NB4 (cell line): Measurements from ENCODE around the gene CDHR2.

Experiments used
- CTCF ChIP-seq: IDR thresholded peaks from one replicate; pipeline ENCODE4 v1.5.1; 2012; ENCODE audit warnings: low read depth, low read length
- MYC ChIP-seq: IDR thresholded peaks from 2 replicates; pipeline ENCODE4 v1.6.1; 2011; ENCODE audit warnings: low read depth, low read length
- POLR2A ChIP-seq: IDR thresholded peaks from 2 replicates; pipeline ENCODE4 v1.6.1; 2011; ENCODE audit warnings: mild to moderate bottlenecking; ENCODE audit not compliant: insufficient read length; ENCODE audit errors: extremely low read depth
- TF ChIP-seq, protein P1 (sequence below): IDR thresholded peaks from 2 replicates; pipeline ENCODE4 v1.6.1; 2011; ENCODE audit warnings: low read depth, low read length

GRCh38 chr5:176583076-176583475 lies 33.9 kb downstream of the CDHR2 start:
- TF ChIP-seq, protein P1, sequence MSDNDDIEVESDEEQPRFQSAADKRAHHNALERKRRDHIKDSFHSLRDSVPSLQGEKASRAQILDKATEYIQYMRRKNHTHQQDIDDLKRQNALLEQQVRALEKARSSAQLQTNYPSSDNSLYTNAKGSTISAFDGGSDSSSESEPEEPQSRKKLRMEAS = no peak
- TF ChIP-seq POLR2A = no peak
- TF ChIP-seq CTCF = no peak
- no peak for TF ChIP-seq MYC
